Trophoblast cell (in vitro differentiated cells and primary cell): ENCODE data around the gene PDE6B.

Experiments
- DNase-seq, 2 donors: peaks; one replicate each; pipeline ENCODE4 v3.0.0-alpha.2; 2016
- H2AFZ ChIP-seq: 2 replicates; pipeline ENCODE4 v1.6.1; 2013; ENCODE audit warnings: low read length, moderate library complexity, mild to moderate bottlenecking; ENCODE audit not compliant: insufficient read depth, poor library complexity
- H2AK5ac ChIP-seq: 2 replicates; pipeline ENCODE4 v1.6.1; 2013; ENCODE audit warnings: mild to moderate bottlenecking, low read length
- H2BK120ac ChIP-seq: 2 replicates; pipeline ENCODE4 v1.6.1; 2013; ENCODE audit warnings: low read length, mild to moderate bottlenecking, moderate library complexity; ENCODE audit not compliant: insufficient read depth, poor library complexity
- H2BK12ac ChIP-seq: 2 replicates; pipeline ENCODE4 v1.6.1; 2013; ENCODE audit warnings: mild to moderate bottlenecking, low read length, moderate library complexity
- H2BK5ac ChIP-seq: 2 replicates; pipeline ENCODE4 v1.6.1; 2013; ENCODE audit warnings: low read length, low read depth, moderate library complexity, mild to moderate bottlenecking; ENCODE audit not compliant: poor library complexity
- H3K14ac ChIP-seq: 2 replicates; pipeline ENCODE4 v1.6.1; 2013; ENCODE audit warnings: mild to moderate bottlenecking, low read length
- H3K18ac ChIP-seq: 2 replicates; pipeline ENCODE4 v1.6.1; 2013; ENCODE audit warnings: mild to moderate bottlenecking, low read length
- H3K23ac ChIP-seq: 2 replicates; pipeline ENCODE4 v1.6.1; 2013; ENCODE audit warnings: low read length
- H3K27ac ChIP-seq: 2 replicates; pipeline ENCODE4 v1.5.1; 2013; ENCODE audit warnings: low read depth, mild to moderate bottlenecking, inconsistent platforms, low read length, moderate library complexity
- H3K27me3 ChIP-seq: 2 replicates; pipeline ENCODE4 v1.6.1; 2013; ENCODE audit warnings: inconsistent platforms, mild to moderate bottlenecking, low read length, moderate library complexity; ENCODE audit not compliant: insufficient read depth
- H3K36me3 ChIP-seq, 2 experiments: 1 replicate in 1 of 2; 2 replicates in 1 of 2; pipeline ENCODE4 v1.6.1; 2013; ENCODE audit warnings: low read length in 2 of 2, mild to moderate bottlenecking in 2 of 2, moderate library complexity in 1 of 2; ENCODE audit not compliant: insufficient read depth in 2 of 2, control insufficient read depth in 1 of 2
- H3K4ac ChIP-seq: 2 replicates; pipeline ENCODE4 v1.6.1; 2013; ENCODE audit warnings: low read depth, mild to moderate bottlenecking, low read length, moderate library complexity
- H3K4me1 ChIP-seq, 2 experiments: 1 replicate in 1 of 2; 2 replicates in 1 of 2; pipeline ENCODE4 v1.6.1; 2013; ENCODE audit warnings: low read length in 2 of 2, mild to moderate bottlenecking in 2 of 2, moderate library complexity in 1 of 2; ENCODE audit not compliant: insufficient read depth in 2 of 2, control insufficient read depth in 1 of 2
- H3K4me2 ChIP-seq: 2 replicates; pipeline ENCODE4 v1.6.1; 2013; ENCODE audit warnings: inconsistent platforms, mild to moderate bottlenecking, low read length, moderate library complexity
- H3K4me3 ChIP-seq: 2 replicates; pipeline ENCODE4 v1.5.1; 2013; ENCODE audit warnings: mild to moderate bottlenecking, low read depth, low read length, inconsistent platforms
- H3K79me1 ChIP-seq: one replicate; pipeline ENCODE4 v1.6.1; 2013; ENCODE audit warnings: low read length
- H3K79me2 ChIP-seq: 2 replicates; pipeline ENCODE4 v1.6.1; 2013; ENCODE audit warnings: low read length, mild to moderate bottlenecking; ENCODE audit not compliant: control insufficient read depth, insufficient read depth, poor library complexity
- H3K9ac ChIP-seq: 2 replicates; pipeline ENCODE4 v1.6.1; 2013; ENCODE audit warnings: mild to moderate bottlenecking, low read length
- H3K9me3 ChIP-seq: 2 replicates; pipeline ENCODE4 v1.6.1; 2013; ENCODE audit warnings: low read depth, mild to moderate bottlenecking, control low read depth, inconsistent platforms, low read length; ENCODE audit not compliant: insufficient read depth
- H4K12ac ChIP-seq: 2 replicates; pipeline ENCODE4 v1.6.1; 2013; ENCODE audit warnings: low read depth, mild to moderate bottlenecking, low read length, moderate library complexity
- H4K8ac ChIP-seq: 2 replicates; pipeline ENCODE4 v1.6.1; 2013; ENCODE audit warnings: low read depth, mild to moderate bottlenecking, low read length, moderate library complexity
- H4K91ac ChIP-seq: one replicate; pipeline ENCODE4 v1.6.1; 2013; ENCODE audit warnings: low read depth, mild to moderate bottlenecking, low read length, moderate library complexity
- WGBS: extraction: QIAGEN DNeasy Blood & Tissue Kit; methylation state at CpG from one replicate; pipeline ENCODE4 v1.1.7; 2013; ENCODE audit warnings: missing lambda C conversion rate; ENCODE audit not compliant: insufficient read length, insufficient coverage; ENCODE audit errors: extremely low coverage; 5-methylcytosine and 5-hydroxymethylcytosine counted together

PDE6B gene

GRCh38 chr4:665381-665750 lies 40.0 kb downstream of the PDE6B start:
- no peak overlapping the region for H2BK120ac ChIP-seq

GRCh38 chr4:665751-666435 lies 40.5 kb downstream of the PDE6B start:
- H3K36me3 ChIP-seq = peaks cover 0 to 2% of the 10 kb centered on the region in 2 experiments
- H3K4me3 ChIP-seq = no peak overlapping the region
- H2AK5ac ChIP-seq = no peak overlapping the region
- H2BK5ac ChIP-seq = no peak overlapping the region
- no peak overlapping the region for H2AFZ ChIP-seq
- no peak overlapping the region for H3K27ac ChIP-seq
- no peak overlapping the region for H3K4me2 ChIP-seq
- no CpG with 5 or more reads among the region's 22 CpGs for WGBS
- no peak overlapping the region for H3K9ac ChIP-seq
- DNase-seq = no peak
- H3K9me3 ChIP-seq = no peaks in the 10 kb centered on the region
- peaks cover 3 to 6% of the 10 kb centered on the region in 2 experiments for H3K4me1 ChIP-seq
- H3K4ac ChIP-seq = no peak overlapping the region
- no peak overlapping the region for H4K91ac ChIP-seq
- no peaks in the 10 kb centered on the region for H3K27me3 ChIP-seq
- no peak overlapping the region for H2BK12ac ChIP-seq
- H3K18ac ChIP-seq = no peak overlapping the region
- peaks cover 3% of the 10 kb centered on the region for H3K79me1 ChIP-seq
- peaks cover 4% of the 10 kb centered on the region for H3K79me2 ChIP-seq
- no peak overlapping the region for H2BK120ac ChIP-seq
- no peak overlapping the region for H4K12ac ChIP-seq
- H4K8ac ChIP-seq = no peak overlapping the region
- H3K23ac ChIP-seq = no peak overlapping the region
- no peak overlapping the region for H3K14ac ChIP-seq

More at GRCh38 chr4:665381-665750, 40.0 kb downstream of the PDE6B start:
- Histone ChIP-seq H3K9me3 (no peaks in the 10 kb centered on the region), H3K27me3 (no peaks in the 10 kb centered on the region), H3K4ac (no peak overlapping the region), H2AK5ac (no peak overlapping the region), H3K4me3 (no peak overlapping the region), H3K9ac (no peak overlapping the region), H3K27ac (no peak overlapping the region), H3K4me1 (peaks cover 3 to 6% of the 10 kb centered on the region in 2 experiments), H2BK5ac (no peak overlapping the region), H2BK12ac (no peak overlapping the region), H4K12ac (no peak overlapping the region), H3K79me1 (peaks cover 3% of the 10 kb centered on the region), H3K79me2 (peaks cover 4% of the 10 kb centered on the region), H4K8ac (no peak overlapping the region), H4K91ac (no peak overlapping the region), H3K14ac (no peak overlapping the region), H3K4me2 (no peak overlapping the region), H3K36me3 (no peaks in the 10 kb centered on the region), H3K23ac (no peak overlapping the region), H3K18ac (no peak overlapping the region), H2AFZ (no peak overlapping the region)
- DNase-seq = no peak
- WGBS = no CpG with 5 or more reads among the region's 12 CpGs

- H3K79me1 ChIP-seq = peaks cover 3% of the 10 kb centered on the region
- H2BK120ac ChIP-seq = no peak overlapping the region
- H4K91ac ChIP-seq = no peak overlapping the region
- no peak overlapping the region for H3K4me3 ChIP-seq
- H3K4me2 ChIP-seq = no peak overlapping the region
- peaks cover 3 to 6% of the 10 kb centered on the region in 2 experiments for H3K4me1 ChIP-seq
- no peaks in the 10 kb centered on the region for H3K9me3 ChIP-seq
- no peak overlapping the region for H3K4ac ChIP-seq
- DNase-seq = no peak
- H4K12ac ChIP-seq = peak overlapping the region; percentile 16
- no peak overlapping the region for H3K18ac ChIP-seq
- H3K14ac ChIP-seq = no peak overlapping the region
- no peaks in the 10 kb centered on the region for H3K27me3 ChIP-seq
- no peak overlapping the region for H4K8ac ChIP-seq
- H3K23ac ChIP-seq = no peak overlapping the region
- H2BK5ac ChIP-seq = no peak overlapping the region
- H2AFZ ChIP-seq = no peak overlapping the region
- no peak overlapping the region for H3K27ac ChIP-seq
- no CpG with 5 or more reads among the region's 22 CpGs for WGBS
- H2BK12ac ChIP-seq = no peak overlapping the region
- peaks cover 4% of the 10 kb centered on the region for H3K79me2 ChIP-seq
- no peak overlapping the region for H2AK5ac ChIP-seq
- no peak overlapping the region for H3K9ac ChIP-seq
- peaks cover 2 to 6% of the 10 kb centered on the region in 2 experiments for H3K36me3 ChIP-seq
These were observed 41.0 kb downstream of the PDE6B start for GRCh38 chr4:666436-666810.

GRCh38 chr4:666822-667544 lies 41.6 kb downstream of the PDE6B start:
- Histone ChIP-seq H3K36me3 (peaks cover 7 to 12% of the 10 kb centered on the region in 2 experiments), H3K4me1 (peaks cover 3 to 6% of the 10 kb centered on the region in 2 experiments), H3K79me2 (peaks cover 4% of the 10 kb centered on the region), H3K27me3 (no peaks in the 10 kb centered on the region), H2BK120ac (no peak overlapping the region), H3K23ac (no peak overlapping the region), H3K4me2 (no peak overlapping the region), H4K91ac (no peak overlapping the region), H4K8ac (no peak overlapping the region), H3K27ac (no peak overlapping the region), H2BK12ac (no peak overlapping the region), H3K4ac (no peak overlapping the region), H4K12ac (peak overlapping the region; percentile 16), H2AFZ (no peak overlapping the region), H3K14ac (no peak overlapping the region), H3K9me3 (no peaks in the 10 kb centered on the region), H3K9ac (no peak overlapping the region), H3K18ac (no peak overlapping the region), H2AK5ac (no peak overlapping the region), H3K4me3 (no peak overlapping the region), H3K79me1 (peaks cover 3% of the 10 kb centered on the region), H2BK5ac (no peak overlapping the region)
- DNase-seq = no peak
- WGBS = no CpG with 5 or more reads among the region's 28 CpGs
